Pons (tissue), 1 donor: ENCODE measurements around the gene CA10.

ENCODE experiments used
- DNase-seq: peaks from one replicate; pipeline ENCODE4 v3.0.0-alpha.2; 2016; ENCODE audit warnings: low spot score

Gene CA10

GRCh38 chr17:51951741-51952140 is 206.8 kb downstream of the CA10 start:
- DNase-seq: no peak

DNA sequence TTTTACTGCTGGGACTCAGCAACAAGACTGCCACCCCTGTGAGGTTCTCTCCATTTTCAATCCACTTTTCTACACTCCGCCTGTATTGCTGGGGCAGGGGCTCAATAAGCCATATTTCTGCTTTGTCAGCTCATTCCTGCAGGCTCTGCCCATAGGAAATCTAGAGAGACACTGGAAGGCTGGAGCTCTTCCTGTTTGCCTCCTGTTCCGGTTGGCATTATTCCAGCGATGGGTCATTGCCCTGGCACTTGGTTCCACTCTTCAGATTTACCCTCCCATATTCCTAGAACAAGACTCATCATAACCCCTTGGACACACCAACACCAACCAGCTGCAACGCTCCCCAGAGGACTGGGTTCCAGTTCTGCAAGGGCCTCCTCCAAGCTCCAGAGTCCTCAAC is 210.4 kb downstream of the CA10 start:
- no peak for DNase-seq

GRCh38 chr17:51947160-51947735 is 211.3 kb downstream of the CA10 start:
- no peak for DNase-seq

GRCh38 chr17:51946311-51946710 is 212.2 kb downstream of the CA10 start:
- DNase-seq: no peak

DNA sequence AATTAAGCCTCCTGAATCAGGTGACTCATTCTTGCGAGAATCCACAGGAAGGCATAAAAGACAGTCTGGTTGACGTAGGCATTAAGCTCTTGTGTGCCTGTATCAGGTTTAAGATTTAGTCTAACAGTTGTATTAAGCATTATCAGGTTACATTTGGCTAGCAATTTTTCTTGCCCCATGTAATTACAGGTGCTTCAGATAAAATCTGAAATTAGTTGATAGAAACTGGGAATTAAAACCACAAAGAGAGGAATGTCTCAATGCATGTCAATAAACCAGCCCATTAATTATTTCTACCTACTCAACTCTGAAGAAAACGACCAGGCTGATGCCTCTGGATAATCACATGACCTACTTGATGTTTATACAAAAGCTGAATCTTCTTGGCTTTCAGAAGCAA is 217.2 kb downstream of the CA10 start:
- no peak for DNase-seq

DNA sequence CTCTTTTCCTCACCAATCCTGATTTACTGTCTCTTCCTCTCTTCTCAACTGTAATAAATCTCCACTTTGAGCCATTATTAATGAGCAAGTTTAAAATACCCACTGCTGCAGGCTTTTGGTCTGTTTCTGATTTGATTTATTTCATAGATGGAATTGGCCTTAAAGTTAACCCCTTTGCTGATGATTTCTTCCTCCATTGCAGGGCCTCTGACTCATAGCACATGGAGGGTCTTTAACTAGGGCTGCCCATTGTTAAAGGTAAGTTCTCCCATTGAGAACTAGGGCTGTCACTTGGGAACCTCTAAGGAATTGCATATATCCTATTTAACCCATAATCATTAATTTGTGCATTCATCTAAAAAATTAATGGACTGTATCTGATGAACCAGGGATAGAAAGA is 221.2 kb downstream of the CA10 start:
- no peak for DNase-seq

DNA sequence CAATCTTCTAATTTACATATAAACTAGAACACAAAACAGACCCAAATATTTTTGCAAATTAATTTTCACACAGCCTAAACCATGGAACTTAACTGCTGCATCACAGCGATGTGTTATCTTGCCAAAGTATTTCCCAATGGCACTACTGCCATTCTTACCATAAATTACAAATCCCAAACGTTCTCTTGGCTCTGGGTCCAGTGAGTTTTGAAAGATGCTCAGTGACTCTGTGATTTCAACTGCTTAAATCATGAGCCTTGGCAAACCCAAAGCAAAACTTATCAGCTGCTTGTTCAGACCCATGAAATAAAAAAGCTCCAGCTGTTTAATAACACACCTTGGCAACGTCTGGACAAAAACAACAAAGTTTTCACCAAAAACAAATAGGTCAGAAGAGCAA is 223.0 kb downstream of the CA10 start:
- DNase-seq: no peak

DNA sequence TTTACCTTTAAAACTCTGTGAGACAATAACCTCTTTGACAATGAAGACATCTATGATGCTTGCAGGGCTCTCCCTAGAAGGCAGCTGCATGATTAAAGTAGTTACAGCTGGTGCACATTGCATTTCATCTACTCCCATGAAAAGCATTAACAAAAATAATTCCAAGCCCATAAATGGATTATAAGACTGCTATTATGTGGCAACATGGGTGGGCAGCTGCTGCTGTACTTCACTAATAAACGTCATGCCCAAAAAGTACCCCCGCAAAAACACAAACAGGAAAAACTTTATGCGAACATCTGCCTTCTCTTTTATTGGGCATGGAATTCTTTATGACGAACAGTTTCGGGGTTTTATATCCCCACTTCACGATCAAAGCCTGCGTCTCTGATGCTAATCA is 224.9 kb downstream of the CA10 start:
- no peak for DNase-seq

GRCh38 chr17:51926448-51926847 is 232.1 kb downstream of the CA10 start:
- no peak for DNase-seq

GRCh38 chr17:51921500-51921899 is 237.0 kb downstream of the CA10 start:
- no peak for DNase-seq

DNA sequence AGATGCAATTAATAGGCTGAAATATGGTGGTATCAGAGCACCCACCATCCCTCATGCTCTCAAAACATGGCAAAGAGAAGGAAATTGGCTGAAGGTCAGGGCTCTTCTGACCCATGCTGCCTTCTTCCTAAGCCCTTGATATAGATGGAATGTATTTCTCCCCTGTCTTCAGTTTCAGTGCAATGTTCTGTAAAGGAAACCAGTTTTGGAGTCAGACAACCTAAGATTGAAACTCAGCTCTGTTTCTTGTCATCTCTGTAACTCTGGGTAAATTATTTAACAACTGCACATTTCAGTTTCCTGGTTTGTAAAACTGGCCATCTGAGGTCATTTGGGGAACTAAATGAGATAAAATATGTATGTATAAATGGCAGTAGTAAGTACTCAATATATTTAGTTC is 243.9 kb downstream of the CA10 start:
- no peak for DNase-seq

- DNase-seq: no peak
Measured at GRCh38 chr17:51913491-51914205, 244.9 kb downstream of the CA10 start.

GRCh38 chr17:51912939-51913338 is 245.6 kb downstream of the CA10 start:
- DNase-seq: no peak

GRCh38 chr17:51911237-51911636 is 247.3 kb downstream of the CA10 start:
- DNase-seq: no peak

DNA sequence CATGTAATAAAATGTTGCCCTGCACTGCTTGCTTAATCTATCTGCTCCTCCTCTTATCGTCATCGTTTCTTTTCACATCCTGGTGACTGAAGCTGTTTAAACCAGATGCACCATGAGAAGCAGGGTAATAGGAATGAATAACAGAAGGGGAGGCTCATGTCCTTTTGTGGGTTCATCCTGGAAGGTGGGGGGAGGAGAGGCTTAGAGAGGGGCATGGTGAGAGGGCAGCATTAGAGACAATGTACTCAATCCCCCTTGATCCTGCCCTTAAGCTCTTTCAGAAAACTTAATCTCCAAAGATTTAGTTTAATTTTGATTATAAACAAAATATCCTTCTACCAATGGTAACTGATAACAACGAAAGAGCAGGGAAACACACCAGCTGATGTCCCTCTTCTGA is 248.5 kb downstream of the CA10 start:
- DNase-seq: no peak

- no peak for DNase-seq
Measured at GRCh38 chr17:51908841-51909537, 249.5 kb downstream of the CA10 start.

- DNase-seq: no peak
Measured at GRCh38 chr17:51907041-51907440, 251.5 kb downstream of the CA10 start.

- no peak for DNase-seq
Measured at GRCh38 chr17:51904379-51904778, 254.1 kb downstream of the CA10 start.

GRCh38 chr17:51901242-51901641 is 257.3 kb downstream of the CA10 start:
- DNase-seq: no peak

DNA sequence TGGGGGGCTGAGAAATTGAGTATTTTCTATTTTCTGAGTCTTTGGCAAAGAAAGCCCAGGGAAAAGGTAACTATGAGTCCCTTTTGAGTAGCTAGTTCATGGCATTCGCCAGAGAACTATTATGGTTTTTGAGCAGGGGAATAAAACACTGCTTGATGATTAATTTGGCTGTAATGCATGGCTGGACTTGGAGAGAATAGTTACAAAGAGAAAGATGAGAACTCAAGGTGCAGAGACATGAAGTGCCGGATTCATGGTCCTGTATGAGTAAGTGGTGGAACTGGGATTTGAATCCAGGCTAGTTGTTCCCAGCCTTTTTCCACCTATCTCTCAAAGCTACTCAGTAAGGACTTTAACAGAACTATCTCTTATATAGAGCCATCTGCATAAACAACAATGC is 266.6 kb downstream of the CA10 start:
- DNase-seq: no peak

DNA sequence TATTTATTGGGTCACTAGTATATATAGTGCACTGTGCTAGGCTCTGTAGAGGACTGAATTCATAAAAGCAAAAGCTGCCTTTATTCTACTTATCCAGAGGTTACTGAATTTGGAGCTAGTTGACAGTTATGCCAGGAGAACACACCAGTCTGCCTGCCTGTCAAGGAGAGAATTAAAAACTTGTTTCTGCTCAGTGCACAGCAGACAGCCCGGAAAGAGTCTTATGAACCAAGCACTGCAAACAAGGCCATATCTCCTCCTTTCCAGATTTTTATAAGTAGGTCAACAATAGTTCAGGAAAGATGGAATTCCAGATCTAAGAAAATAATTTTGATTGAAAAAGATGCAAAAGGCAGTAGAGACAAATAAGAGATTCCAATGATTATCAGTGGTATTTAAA is 267.8 kb downstream of the CA10 start:
- DNase-seq: no peak

- DNase-seq: no peak
Measured at GRCh38 chr17:51888816-51889215, 269.7 kb downstream of the CA10 start.

DNA sequence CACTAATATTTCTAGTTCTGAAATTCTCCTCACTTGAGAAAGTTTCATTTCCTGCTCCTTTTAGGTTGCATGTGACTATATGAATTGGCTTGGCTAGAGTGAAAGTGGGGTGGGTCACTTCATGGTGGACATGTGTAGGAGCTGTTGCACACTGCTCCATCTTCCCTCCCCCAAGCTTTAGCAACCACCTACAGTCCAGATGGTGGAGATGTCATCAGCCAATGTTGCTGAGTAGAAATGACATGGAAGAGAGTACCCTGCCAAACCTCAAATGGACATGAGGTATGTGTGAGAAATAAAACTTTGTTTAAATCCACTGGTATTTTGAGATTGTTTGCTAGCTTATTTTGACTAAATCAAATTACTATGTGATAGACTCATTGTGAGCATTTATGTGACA is 281.5 kb downstream of the CA10 start:
- DNase-seq: no peak

GRCh38 chr17:51873302-51873701 is 285.2 kb downstream of the CA10 start:
- DNase-seq: no peak
